GM18505 (cell line): ENCODE results near the gene SLC12A2.

ENCODE experiments used
- ATAC-seq: cut with Tn5 transposase; IDR thresholded peaks from one replicate; pipeline ENCODE4 v1.9.1; 2021; ENCODE audit not compliant: unreplicated experiment
- POLR2A ChIP-seq: IDR thresholded peaks from 4 replicates; pipeline ENCODE4 v1.6.1; 2011; ENCODE audit warnings: borderline replicate concordance; ENCODE audit not compliant: insufficient read depth, insufficient read length; ENCODE audit errors: extremely low read depth

The SLC12A2 gene

DNA sequence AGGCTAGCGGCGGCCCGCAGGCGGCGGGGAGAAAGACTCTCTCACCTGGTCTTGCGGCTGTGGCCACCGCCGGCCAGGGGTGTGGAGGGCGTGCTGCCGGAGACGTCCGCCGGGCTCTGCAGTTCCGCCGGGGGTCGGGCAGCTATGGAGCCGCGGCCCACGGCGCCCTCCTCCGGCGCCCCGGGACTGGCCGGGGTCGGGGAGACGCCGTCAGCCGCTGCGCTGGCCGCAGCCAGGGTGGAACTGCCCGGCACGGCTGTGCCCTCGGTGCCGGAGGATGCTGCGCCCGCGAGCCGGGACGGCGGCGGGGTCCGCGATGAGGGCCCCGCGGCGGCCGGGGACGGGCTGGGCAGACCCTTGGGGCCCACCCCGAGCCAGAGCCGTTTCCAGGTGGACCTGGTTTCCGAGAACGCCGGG is 253 bp downstream of the SLC12A2 start:
- no peak for TF ChIP-seq POLR2A
- peak; percentile 37 for ATAC-seq

DNA sequence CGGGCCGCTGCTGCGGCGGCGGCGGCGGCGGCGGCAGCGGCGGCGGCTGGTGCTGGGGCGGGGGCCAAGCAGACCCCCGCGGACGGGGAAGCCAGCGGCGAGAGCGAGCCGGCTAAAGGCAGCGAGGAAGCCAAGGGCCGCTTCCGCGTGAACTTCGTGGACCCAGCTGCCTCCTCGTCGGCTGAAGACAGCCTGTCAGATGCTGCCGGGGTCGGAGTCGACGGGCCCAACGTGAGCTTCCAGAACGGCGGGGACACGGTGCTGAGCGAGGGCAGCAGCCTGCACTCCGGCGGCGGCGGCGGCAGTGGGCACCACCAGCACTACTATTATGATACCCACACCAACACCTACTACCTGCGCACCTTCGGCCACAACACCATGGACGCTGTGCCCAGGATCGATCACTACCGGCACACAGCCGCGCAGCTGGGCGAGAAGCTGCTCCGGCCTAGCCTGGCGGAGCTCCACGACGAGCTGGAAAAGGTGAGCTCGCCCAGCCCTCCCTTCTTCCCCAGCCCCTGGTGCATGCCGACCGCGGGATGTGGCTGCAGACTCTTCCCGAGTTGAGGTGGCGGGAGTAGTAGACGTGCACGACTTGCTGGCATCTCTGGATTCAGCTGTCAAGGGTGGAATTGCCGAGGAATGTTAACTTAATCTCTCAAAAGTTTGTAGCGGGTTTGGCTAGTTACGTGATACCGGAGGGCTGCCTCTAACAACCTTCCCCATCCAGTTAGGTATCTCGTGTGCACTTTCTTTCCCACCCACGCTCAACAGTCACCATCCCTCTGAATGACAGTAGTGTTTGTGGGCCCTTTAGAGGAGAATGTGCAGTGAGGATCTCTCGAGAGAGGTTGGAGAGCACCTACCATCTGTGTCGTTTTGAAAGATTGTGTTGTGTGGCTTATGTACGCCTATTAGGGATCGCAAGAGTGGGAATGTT is 932 bp downstream of the SLC12A2 start:
- TF ChIP-seq POLR2A: no peak
- ATAC-seq: peak; percentile 10

DNA sequence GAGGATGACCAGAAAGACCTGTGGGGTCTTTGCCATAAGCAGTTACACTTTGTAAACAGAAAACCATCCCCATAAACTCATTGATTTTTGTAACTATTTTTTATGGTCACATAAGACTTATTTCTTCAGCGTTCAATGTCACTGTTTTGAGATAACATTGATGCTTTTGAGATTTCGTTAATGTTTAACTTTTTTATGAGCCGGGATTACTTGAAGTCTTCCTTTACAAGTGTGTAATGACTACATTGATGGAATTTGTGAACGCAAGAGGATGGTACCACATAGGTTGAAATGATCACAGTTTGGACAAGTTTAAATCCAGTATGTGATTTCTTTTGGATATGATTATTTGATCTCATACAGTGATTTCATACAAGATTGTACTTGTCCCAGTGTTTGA is 1.8 kb downstream of the SLC12A2 start:
- no peak for ATAC-seq
- no peak for TF ChIP-seq POLR2A

DNA sequence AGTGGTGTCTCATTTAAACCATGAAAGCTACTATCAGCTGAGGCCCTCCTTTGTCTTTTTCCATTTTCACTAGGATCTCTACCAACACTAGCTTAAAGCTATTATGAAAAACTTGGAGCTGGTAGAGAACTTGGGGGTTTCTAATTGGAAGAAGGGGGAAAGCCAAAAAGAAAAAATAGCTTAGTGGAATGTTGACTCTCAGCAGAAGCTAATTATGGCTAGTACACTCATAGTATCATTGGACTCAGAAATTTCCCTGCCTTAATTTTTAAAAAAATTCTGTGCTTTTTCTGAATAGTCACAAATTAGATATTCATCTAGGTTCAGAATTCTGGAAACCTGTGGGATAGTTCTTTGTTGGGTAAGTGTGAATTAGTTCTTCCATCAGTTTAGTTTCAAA is 8.0 kb downstream of the SLC12A2 start:
- TF ChIP-seq POLR2A: no peak
- ATAC-seq: no peak

DNA sequence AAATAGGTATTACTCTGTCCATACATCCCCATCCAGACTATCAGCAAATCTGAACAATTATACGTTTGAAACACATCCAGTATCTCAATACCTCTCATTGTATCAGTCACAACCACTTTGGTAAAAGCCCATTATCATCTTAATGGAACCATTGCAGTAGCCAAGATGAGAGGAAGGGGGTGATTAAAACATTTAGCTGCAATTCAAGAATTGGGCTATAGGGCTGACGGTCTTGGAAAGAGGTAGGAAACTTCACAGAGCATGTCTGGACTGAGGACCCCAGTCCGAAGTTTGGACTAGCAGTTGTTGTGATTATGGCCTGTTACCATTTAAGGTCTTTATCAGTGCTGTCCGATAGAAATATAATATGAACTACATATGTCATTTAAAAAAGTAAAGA is 8.6 kb downstream of the SLC12A2 start:
- TF ChIP-seq POLR2A: no peak
- ATAC-seq: no peak

DNA sequence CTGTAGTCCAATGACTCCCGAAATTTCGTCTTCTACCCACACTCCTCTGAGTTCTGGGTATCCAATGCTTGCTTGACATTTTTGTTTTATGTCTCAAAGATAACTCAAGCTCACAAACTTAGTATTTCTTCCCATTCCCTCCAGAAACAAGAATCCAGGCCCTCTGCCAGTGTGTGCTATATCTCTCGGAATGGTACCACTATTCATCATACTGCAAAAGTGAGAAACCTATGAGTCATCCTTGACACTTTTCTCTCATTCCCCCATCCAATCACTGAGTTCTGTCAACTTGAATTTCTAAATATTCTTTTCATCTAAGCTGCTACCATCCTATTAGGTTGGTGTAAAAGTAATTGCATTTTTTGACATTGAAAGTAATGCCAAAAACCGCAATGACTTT is 9.8 kb downstream of the SLC12A2 start:
- TF ChIP-seq POLR2A: no peak

DNA sequence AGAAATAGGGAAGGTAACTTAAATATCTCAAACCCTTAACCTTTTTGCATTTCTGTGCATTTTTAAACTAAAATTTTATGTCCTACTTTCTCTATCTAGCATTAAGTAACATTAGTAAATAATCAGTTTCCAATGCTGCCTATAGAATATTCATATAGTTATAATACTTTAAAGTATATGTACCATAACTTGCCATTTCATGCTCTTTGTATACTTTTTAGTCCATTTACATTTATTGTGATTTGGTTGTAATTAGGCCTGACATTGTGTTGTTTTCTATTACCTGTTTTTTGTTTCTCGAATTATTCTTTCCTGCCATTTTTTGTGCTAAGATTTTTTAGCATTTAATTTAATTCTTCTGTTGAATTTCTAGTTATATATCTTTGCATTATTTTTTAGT is 13.7 kb downstream of the SLC12A2 start:
- no peak for TF ChIP-seq POLR2A
- no peak for ATAC-seq

More for the DNA sequence above, 9.8 kb downstream of the SLC12A2 start:
- no peak for ATAC-seq

DNA sequence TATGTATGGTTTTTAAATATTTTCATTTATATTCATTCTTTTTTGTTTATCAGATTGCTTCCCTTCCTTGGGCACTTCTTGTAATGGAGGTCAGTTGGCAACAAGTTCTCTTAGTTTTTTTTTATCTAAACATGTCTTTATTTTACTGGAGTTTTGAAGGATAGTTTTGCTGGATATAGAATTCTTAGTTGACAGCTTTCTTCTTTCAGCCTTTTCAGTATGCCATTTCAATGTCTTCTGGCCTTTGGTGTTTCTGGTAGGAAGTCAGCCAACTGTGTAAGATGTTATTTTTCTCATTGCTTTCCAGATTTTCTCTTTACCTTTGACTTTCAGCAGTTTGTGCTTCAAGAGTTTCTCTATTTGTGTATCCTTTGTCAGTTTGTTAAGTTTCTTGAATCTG is 14.2 kb downstream of the SLC12A2 start:
- no peak for TF ChIP-seq POLR2A
- ATAC-seq: no peak

DNA sequence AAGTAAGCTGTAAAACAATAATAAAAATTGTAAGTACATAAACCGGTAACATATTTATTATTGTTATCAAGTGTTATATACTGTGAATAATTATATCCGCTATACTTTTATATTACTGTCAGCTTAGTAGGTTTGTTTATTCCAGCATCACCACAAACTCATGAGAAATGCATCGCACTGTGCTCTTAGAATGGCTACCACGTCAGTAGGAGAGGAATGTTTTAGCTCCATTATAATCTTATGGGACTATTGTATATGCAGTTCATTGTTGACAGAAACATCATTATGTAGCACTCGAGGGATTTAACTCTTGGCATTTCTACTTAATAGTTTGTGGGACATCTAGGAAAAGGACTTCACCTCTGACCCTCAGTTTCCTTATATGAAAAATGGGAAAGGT is 16.4 kb downstream of the SLC12A2 start:
- no peak for TF ChIP-seq POLR2A
- no peak for ATAC-seq

DNA sequence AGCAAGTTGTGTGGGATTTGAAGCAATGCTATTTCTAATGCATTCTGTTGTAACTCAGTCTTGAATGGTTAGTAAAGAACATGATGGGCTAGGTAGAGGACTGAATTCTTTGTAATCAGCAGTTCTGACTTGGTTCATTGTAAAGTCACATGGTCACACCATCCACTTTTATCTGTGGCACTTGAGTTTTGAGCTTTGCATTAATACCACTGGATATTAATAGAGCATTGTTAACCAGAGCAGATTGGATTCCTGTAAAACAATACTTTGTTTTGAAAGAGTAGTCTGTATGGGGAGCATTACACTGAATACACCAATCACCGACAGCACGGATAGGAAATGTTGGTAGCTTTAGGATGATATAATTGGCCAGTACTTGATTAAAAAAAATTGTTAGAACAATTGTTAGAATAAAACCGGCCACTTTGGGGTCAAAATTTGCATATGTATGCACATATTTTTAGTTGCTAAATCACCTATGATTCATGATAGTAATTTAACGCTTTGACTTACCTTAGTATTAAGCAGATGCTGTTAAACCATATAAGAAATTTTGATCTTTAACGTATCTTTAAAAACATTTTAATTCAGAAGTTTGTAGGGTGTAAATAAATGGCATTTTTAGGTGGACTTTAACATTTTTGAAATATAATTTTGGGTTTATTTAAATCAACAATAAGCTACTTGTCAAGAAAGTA is 17.4 kb downstream of the SLC12A2 start:
- ATAC-seq: no peak
- TF ChIP-seq POLR2A: no peak

DNA sequence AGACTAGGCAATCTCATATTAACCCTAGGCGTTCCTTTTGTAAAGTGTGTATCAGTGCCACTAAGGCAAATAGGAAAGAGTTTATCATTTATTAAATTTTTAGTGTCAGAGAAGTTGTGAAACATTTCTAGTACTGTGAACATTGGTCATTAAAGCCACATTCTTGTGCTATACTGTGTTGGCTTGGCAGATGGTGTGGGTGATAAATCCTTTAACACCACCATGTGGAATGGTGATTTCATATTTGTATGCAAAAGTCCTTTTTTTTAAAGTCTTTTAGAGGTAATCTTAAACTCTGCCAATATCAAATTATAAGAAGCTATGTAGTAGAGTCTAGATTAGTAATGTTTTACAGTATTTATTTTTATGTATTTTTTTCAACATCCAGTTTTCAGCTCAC is 18.1 kb downstream of the SLC12A2 start:
- TF ChIP-seq POLR2A: no peak
- no peak for ATAC-seq

DNA sequence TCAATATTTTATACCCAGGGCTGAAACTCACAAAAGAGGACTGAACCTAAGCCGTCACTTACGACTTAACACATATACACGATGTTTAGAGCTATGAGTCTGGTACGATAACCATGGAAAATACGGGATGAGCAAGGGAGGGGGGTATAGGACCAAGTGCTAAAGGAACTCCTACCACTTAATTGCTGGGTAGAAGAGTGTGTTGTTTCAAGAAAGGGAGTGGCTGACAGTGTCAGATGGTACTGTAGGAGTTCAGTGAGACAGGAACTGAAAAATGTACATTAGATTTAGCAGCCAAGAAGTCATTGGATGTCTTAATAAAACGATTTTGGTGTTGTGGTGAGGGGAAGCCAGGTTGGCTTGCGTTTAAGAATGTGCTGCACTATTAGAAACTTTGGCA is 21.6 kb downstream of the SLC12A2 start:
- TF ChIP-seq POLR2A: no peak
- no peak for ATAC-seq

DNA sequence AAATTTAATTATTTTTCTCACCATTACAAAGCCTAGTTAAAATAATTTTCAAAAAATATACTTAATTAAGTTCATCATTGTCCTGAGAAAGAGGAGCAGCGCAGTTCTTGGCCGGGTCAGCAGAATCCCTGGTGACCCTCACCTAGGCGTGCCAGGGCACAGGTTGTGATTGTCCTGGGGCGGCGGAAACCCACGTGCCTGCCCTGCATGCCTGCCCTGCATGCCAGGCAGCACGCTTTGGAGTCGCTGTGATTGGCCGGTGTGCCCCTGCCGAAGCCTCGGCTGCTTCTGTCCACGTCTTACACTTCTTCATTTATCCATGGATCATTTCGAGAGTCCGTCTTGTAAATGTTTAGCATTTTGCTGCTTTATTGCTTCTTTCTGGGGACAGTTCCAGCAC is 25.6 kb downstream of the SLC12A2 start:
- ATAC-seq: no peak
- no peak for TF ChIP-seq POLR2A

DNA sequence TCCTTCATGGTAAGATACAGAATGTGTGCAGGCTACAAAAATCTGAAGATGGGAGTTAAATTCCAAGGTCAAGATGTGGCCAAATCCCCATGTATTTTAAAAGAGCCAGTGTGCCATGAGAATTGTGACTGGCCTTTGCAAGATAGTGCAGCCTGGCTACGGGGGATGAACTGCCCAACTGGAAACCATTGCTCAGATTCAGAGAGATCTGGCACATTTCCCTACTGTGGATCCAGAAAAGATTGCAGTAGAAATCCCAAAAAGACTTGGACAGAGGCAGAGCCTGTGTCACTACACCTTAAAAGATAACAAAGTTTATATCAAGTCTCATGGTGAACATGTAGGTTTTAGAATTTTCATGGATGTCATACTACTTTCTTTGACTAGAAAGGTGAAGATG is 26.2 kb downstream of the SLC12A2 start:
- no peak for ATAC-seq
- TF ChIP-seq POLR2A: no peak
